HG03025 (cell line): ENCODE data around the gene TRIL.

Source experiments
- ATAC-seq: cut with Tn5 transposase; IDR thresholded peaks from one replicate; pipeline ENCODE4 v1.9.1; 2021; ENCODE audit warnings: mild to moderate bottlenecking, moderate library complexity; ENCODE audit not compliant: unreplicated experiment, low FRiP score

Gene TRIL

DNA sequence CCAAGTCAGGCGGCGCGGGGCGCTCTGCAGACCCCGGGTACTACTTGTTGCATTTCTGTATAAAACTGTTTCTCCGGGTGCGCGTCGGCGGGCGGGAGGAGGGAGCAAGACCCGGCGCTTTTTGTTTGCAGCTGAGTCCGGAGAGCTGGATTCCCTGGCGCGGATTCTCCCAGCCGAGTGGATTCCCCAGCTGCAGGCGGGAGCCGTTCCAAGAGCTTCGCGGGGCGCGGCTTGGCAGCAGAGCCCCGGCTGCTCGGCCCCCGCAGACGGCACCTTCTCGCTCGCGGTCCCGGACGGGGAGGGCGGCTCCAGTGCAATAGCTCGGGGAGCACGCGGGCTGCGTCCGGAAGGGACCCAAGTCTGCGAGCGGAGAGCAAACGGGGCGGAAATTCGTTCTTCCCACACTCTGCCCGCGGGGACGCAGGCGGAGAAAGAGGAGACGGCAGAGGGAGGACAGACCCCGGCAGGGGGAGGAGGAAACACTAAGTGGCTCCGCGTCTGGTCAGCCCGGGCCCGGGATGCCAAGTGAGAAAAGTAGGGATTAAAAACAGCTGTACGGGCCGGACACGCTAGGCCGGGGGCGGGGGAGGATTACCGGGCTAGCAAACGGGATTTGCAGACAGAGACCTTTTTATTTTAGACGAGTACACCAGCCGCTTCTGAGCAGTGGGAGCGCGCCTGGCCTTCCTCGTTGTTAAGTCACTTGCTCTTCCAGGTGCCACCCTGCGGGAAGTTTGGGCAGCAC is at the start of gene TRIL:
TRIL (minus strand) TSS at position 96 of the 745 bp plus-strand sequence. CDS start 284 bp downstream, outside the sequence.
- no peak for ATAC-seq

GRCh38 chr7:29007127-29007526 is 49.0 kb upstream of the TRIL start:
- no peak for ATAC-seq

DNA sequence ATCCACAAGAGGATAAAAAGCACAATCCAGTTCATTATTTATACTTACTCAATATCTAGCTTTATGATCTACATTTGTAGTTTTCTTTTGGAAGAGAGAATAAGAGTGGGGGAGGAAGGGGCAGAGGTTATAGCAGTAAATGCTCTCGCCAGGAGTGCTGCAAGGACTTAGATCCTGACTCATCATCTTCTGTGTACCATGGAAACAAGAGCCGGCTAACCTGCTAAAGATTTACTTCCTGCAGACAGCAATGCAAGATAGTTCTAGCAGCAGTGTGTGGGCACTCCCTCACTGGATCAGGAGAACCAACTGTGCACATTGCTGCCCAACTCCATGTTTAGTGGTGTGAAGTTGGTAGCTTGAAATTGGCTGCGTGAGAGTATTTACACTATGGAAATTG is 47.7 kb upstream of the TRIL start:
- no peak for ATAC-seq

DNA sequence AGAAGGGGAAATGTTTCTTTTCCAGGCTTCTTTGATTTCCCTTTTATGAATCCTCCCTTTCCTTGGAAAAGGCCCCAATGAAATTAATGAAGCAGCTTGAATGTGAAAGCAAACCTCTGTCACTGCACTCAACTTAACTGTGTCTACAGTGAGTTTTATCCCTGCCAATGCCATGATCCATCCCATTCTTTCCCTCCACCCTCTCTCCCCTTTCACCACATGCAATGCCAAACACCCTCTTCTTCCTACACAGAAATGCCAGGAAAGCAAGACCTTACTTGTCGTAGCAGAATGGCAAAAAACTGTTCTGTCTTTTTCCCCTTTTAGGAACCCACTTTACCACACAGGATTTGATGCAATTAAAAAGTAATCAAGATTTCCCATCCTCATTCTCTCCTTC is 47.3 kb upstream of the TRIL start:
- ATAC-seq = no peak

DNA sequence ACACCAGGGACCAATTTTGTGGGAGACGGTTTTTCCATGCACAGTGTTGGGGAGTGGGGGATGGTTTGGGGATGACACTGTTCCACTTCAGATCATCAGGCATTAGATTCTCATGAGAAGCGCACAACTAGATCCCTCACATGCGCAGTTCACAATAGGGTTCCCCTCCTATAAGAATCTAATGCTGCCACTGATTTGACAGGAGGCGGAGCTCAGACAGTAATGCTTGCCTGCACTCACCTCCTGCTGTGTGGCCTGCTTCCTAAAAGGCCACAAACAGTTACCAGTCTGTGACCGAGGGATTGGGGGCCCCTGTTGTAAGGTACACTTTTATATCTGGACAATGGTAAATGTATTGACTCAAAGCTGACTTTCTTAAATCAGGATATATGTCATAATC is 45.6 kb upstream of the TRIL start:
- ATAC-seq = no peak

- ATAC-seq = no peak
Observed at GRCh38 chr7:29000717-29001076, 42.6 kb upstream of the TRIL start.

DNA sequence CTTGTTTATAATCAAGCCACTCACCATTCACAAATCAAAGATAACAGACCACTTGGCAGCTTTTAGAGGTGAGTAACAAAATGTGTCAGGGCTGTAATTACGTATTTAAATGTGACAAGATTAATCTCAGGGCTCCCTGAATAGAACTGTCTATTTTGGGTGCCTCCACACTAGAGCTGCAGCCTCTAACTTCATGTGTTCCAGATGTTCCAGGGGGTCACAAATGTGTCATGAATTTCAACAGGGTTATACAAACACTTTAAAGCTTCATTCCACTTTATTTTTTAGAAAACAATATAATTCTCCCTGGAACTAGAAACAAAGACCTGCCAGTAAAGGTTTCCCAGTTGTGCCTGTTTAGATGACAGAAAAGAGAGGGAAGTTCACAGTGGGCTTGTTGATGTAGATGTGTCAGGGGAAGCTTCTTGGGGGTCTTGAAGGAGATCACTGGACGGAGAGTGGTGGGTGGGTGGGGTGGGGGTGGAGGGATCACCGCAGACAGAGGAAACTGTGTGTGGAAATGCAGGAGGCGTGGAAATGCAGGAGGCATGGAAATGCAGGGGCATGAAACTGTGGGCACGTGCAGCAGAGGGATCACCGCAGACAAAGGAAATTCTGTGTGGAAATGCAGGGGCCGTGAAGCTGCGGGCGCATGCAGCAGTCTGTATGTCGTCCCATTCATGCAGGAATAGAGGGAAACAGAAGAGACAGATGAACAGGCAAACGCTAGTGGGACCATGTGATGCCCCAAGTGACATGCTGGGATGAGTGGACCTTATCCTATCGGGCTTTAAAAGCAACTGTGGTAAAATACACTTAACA is 42.0 kb upstream of the TRIL start:
- no peak for ATAC-seq

DNA sequence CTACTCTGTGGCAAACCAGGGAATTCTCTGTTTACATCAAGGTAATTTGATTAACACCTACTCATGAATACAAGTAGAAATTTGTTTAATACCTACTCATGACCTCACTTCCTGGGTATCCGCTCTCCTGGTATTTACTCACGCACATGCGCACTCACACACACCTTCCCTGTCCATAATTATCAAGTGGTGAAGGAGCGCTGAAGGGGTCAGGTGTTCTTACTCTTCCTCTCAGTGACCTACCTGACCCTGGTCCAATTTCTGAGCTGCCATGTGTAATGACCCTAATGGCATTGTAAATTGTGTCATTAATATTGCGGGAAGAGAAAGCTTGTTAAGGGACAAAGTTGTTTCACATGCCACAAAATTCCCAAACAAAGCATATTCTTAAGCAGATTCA is 41.3 kb upstream of the TRIL start:
- ATAC-seq = no peak

- ATAC-seq = no peak
Observed at GRCh38 chr7:28998105-28998504, 40.0 kb upstream of the TRIL start.

DNA sequence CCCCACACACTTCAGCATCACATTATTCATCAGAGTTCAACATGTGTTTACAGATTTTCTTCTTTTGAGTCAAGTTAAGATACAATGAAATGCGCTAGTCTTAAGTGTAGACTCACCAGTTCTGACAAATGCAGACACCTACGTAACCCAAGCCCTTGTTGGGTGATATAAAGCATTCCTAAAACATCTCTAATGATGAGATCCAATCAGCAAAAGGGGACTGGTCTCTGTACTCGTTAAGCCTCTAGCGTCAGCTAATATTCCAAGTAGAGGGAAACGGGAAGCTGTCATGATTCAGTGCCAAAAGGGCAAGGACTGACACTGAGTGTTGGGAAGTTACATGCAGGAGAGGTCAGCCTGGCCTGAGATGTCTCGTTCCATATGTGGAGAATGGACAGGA is 38.7 kb upstream of the TRIL start:
- ATAC-seq = no peak

DNA sequence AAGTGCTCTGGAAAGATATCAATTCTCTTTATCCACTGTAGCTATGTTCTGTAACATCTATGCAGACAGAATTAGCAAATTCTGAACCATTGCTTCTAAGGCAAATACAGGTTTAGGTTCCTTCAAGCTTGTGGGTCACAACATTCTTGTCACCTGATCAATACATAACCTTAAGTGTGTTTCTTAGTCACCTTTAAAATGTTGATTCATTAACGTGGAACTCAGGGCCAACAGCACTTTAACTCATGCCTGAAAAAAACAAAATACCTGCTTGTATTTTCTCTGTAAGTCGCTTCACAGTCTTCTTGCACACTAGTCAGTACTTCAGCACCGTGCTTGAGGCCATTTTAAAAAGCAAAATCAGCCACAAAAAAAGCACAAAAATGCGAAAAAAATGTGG is 35.2 kb upstream of the TRIL start:
- ATAC-seq = no peak

DNA sequence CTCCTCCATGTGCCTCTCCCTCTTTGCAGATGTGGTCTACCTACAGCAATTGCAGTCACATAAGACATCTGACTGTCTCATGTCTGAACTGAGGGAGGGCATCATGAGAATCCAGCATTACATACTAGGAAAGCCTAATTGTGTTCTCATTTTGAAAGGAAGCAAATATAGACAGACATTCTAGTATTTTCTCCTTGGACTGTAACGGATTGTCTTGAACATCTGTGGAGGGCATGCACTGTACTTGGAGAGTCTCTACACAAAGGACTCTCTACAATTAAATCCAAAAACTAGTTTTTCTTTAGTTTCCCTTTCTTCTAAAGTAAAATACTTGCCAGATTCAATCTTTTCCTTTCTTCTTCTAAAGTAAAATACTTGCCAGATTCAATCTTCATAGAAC is 34.7 kb upstream of the TRIL start:
- no peak for ATAC-seq

- ATAC-seq = no peak
Observed at GRCh38 chr7:28990200-28990960, 32.2 kb upstream of the TRIL start.

DNA sequence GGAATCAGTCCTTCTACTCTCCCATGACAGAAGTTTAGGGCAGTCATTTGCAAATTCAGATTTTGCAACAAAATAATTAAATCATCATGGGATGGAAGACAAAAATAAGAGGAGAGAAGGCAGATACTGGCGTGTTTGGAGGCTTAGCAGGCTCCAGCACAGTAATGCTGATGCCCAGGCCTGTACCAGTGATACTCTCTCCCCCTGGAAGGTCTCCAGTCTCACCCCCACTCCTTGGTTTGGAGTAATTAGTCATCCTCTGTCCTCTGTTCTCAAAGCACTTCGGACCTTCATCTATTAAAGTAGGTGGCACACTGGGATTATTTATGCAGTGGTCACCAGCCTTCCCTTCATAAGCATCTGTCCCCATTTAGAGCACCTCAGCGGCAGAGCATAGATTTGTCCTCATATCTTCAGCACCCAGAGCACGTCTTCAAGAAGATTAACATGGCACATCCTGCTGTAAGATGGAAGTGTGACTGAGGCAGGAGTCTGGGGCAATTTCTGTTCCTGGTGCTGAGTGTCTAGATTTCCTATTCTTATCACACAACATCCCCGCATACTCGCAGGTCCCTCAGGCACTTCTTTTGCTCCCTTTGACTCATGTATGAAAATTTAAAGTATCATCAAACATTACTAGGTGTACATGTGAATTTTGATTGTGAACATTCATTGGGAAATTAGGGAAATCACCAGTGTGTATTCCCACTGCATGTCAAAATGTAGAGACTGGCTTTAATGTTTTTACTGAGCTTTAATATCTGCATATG is 31.3 kb upstream of the TRIL start:
- no peak for ATAC-seq

DNA sequence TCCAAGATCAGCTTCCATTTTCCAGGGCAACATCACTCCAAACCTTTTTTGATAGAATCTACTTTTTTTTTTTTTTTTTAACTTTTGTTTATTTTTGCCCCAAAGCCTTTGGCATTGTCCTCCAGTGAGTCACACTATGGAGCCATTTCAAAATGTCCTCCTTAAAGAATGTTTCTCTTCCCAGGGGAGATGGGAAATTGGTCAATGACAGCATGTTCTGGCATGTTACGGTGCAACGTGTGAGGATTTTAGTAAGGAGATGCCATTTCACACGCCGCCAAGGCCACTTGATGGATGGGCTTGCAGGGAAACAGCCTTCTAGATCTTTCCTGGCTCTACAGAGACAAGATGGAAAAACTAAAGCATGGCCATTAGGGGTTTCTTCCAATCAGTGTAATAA is 30.7 kb upstream of the TRIL start:
- no peak for ATAC-seq

DNA sequence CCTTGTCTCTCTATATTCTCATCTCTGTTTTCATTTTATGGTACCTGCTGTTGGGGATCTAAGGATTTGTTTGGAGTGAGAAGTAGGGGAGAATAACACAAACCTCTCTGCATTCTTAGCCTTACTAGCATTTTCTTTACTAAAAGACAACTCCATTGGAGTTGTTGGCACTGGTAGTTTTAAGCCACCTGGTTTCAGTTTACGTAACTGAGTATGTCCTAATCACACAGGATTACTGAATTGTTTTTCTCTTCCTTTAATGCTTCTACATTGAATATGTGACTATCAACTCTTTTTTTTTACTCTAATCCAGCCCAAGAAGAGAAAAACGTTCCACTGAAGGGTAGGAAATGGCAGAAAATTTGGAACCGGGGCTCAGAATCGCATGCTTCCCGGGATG is 30.0 kb upstream of the TRIL start:
- no peak for ATAC-seq

GRCh38 chr7:28986765-28987110 is 28.6 kb upstream of the TRIL start:
- ATAC-seq = no peak

GRCh38 chr7:28986028-28986764 is 28.1 kb upstream of the TRIL start:
- ATAC-seq = no peak

- no peak for ATAC-seq
Observed at GRCh38 chr7:28984631-28985030, 26.5 kb upstream of the TRIL start.

DNA sequence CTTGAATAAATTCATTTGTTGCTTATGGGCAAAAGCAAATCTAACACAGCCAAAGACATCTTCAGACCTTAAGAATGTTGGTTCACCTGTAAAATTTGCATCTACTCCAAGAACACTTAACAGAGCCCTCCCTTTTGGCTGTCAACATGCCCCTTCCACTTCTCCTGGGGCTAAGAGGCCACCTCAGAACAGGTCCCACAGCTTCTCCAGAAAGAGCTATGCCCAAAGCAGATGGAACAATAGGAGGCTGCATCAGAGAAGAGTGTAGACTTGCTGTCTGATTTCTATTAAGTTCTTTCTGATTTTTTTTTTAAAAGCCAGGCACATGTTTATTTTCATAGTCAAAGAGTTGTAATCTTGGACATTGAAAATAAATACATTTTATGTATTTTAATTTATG is 26.1 kb upstream of the TRIL start:
- ATAC-seq = no peak
